Eye (tissue), 1 donor: Measurements from ENCODE around the gene BEST3.
A peak's percentile ranks its signal among the peaks of the same experiment; 100 is the strongest.

Experiments
- DNase-seq: peaks from one replicate; pipeline ENCODE4 v3.0.0-alpha.2; 2015

Gene BEST3

GRCh38 chr12:69698769-69699540 is at the start of gene BEST3:
Gene BEST3, minus strand, starts transcription at chr12:69699303. Its CDS starts 1,505 bp downstream, at chr12:69697798.
- DNase-seq = no peak

- DNase-seq = no peak
Measured at GRCh38 chr12:69744109-69744508, 45.0 kb upstream of the BEST3 start.

DNA sequence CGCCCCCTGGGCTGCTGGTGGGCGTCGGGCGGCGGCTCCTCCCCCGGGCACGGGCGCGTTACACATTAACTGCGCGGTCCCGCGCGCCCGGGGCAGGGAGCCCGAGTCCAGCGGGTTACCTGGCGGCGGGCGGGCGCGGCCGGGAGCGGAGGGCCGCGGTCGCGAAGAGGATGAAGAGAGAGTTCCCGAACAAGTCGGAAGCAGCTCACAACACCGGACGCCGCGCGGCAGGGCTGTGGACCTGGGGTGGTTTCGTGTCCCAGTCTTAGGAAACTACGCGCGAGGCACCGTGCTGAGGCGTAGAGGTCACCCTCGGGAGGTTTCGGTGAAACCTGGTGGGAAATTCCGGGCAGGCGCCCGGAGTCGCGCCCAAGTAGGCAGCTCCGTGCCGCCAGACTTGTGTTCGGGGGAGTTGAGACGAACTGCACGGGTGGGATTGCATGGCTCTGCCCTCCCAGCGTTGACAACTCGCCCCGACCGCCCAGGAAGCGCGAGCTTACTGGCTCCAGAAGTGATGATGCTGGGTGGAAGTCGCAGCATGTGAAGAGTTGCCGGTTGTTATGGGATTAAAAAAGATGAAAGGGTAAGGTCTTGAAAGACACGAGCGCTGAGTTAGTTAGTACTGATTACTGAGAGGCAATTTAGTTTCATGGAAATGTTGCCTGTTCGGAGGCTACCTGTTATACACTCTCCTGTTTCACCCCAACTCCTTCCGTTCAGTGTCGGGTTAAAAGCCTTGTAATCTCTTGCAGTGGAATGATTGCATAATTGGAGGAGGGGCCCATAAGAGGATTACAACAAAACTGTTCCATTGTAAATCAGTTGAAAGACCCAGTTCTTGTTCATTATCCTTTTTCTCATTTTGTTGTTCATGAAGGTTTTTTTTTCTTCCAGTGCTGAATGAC is 40.4 kb upstream of the BEST3 start:
- peak; percentile 87 for DNase-seq

DNA sequence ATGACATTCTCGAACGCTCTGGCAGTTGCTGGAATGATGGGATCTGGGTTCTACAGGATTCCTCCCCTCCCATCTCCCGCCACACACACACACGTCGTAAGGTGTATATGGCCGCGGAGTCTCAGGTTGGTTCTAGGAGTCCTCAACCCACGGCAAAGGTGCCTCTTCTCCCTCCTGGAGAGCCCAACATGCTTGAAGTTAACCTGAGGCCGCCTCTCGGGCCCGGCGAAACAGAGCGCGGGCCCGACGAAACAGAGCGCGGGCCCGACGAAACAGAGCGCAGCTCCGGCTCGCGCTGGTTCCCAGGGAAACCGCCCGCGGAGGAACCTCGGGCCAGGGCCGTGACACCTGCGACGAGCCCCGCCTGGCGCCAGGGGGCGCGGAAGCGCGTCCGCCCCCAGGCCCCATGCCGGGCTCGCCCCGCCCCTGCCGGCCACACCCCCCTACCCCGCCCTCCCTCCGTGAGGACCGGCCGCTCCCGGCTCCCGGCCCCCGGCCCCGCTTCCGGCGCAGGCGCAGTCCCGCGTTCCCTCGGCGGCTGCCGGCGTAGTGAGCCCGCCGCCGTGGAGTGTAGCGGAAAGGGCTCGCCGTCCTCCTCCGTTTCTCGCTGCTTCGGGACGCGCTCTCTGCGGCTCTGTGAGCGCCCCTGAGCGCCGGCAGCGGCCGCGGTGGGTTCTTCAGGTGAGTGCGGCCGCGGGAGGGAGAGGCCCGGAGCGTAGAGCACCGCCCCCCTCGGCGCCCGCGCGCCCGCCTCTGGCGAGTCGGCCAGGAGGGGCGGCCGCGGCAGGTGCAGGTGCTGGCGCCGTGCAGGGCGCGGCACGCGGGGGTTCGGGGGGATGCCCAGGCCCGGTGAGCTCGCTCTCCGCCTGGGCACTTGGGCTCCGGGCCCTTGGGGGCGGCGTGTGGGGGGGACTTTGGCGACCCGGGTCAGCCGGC is 39.5 kb upstream of the BEST3 start, which contains the start of gene RAB3IP:
TSS of gene RAB3IP (plus strand) at position 510 of the 936 bp plus-strand sequence. CDS start 16,549 bp downstream, outside the sequence.
- DNase-seq = peak; percentile 94

DNA sequence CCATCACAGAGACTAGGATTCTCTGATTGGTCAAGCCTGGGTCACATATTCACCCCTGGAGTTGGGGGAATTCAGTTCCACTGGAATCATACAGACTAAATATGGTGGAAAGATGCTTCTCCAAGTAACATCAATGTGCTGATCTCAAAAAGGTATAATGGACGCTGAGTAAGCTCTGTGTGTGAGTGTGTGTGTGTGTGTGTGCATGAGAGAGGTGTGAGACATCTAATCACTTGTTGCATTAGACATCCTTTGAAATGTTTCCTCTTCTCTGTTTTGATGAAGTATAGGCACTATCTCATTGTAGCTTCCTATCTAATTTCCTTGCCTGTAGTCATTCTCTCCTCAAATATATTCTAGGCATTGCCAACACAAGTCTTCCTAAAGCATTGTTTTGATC is 34.5 kb upstream of the BEST3 start:
- DNase-seq = no peak

GRCh38 chr12:69732088-69732487 is 33.0 kb upstream of the BEST3 start:
- no peak for DNase-seq

DNA sequence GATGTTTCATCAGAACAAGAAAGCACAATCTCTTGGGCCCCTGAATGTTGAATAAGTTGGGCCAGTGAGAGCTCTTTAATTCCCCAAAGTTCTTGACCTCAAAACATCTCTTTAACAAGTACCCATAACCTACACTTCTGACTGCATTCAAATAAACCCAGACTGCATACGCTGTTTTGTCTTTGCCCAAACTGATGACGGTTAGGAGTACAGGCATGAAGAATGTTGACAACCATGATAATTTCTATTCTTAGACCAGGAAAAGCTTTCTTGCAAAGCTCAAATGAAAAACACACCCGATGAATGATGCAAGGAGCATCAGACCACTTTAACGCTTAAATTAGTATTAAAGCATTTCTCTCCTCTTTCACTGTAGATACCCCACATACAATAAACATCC is 27.8 kb upstream of the BEST3 start:
- no peak for DNase-seq

DNA sequence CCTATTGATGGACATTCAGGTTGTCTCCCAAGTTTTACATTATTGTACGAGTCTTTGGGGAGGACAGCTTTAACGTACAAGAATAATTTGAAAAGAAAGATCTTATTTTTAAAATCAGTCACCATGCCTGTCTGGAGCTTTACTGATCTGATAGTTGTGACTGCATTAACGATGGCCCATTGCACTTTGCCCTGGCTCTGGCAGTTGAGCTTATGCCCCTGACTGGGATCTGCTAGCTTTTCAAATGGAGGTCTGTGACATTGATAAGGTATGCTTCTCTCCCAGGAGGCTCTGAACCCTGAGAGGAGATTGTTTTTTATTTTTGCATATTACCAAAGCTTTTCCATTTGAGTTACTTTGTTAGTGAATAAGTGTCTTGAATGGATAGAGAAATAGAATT is 21.6 kb upstream of the BEST3 start:
- DNase-seq = no peak

DNA sequence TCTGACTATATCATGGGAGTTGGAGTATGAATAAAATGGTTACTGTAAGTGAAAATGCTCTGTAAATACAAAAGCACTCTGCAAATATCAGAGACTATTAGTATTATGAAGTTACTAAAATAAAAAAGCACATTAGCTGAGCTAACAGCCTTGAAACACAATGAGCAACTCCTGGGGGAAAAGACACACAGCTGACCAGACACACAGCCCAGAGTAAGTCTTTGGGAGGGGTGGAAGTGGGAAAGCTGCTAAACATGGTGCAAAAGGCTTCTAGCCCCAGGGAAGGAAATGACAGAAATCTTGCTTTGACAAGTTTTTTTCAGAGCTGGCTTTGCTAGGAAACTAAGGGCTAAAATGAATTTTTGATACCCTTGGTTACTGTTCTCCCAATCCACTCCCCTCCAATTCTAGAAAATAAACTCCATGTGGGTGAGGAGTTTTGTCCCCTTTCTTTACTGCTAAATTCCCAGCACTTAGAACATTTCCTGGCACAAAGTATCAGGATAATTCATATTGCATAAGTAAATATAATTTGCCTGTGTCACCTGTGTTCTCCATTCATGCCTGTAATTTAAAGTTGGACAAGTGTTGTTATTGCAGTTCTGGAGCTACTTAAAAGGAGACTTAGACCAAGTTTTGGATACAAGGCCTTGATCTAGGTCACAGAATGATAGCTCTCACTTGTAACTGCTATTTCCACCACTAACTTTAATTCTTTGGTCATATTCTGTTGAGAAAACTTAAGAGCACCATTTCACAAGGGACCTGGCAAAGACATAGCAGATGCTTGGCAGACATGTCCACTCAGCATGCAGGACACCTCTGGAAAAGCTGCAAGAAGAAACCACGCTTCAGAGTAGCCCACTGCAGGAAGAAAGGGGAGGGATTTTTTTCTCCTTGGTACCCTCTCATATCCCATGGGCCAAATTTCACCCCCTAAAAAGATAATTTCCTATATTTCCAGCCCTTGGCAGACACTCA is 20.5 kb upstream of the BEST3 start:
- DNase-seq = no peak

GRCh38 chr12:69714542-69714941 is 15.4 kb upstream of the BEST3 start:
- DNase-seq = no peak

- no peak for DNase-seq
Measured at GRCh38 chr12:69712826-69713225, 13.7 kb upstream of the BEST3 start.

DNA sequence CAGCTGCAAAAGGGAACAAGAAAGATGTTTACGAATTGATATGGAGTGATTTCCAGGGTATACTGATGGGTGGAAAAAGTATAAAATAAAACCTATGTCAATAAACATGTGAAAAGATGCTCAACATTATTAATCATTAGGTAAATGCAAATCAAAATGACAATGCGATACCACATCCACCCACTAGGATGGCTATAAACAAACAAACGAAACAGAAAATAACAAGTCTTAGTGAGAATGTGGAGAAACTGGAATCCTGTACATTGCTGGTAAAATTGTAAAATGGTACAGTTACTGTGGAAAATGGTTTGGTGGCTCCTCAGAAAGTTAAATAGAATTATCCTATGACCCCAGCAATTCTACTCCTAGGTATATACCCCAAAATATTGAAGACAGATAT is 9.5 kb upstream of the BEST3 start:
- DNase-seq = no peak

GRCh38 chr12:69704357-69704756 is 5.3 kb upstream of the BEST3 start:
- no peak for DNase-seq

DNA sequence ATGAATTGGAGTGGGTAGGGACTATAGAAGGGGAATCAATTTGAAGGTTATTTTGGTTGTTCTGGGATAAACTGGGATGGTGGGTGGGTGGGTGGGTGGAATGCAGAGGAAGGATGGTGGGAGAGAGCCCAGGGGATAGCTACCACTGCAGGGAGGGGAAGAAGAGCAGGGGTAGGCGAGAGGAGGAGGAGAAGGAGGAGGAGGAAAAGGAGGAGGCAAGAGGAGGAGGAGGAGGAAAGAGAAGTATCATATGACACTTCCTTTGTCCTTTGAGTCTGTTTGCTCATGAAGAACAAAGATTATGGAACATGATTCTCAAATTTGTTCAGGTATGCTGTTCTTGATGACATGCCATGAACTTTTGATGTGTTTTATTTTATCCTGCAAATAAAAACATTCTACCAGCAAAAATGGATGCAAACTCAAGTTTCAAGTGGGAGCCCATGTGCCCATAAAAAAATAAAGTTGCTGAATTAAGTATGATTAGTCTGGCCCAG is 4.1 kb upstream of the BEST3 start:
- no peak for DNase-seq

DNA sequence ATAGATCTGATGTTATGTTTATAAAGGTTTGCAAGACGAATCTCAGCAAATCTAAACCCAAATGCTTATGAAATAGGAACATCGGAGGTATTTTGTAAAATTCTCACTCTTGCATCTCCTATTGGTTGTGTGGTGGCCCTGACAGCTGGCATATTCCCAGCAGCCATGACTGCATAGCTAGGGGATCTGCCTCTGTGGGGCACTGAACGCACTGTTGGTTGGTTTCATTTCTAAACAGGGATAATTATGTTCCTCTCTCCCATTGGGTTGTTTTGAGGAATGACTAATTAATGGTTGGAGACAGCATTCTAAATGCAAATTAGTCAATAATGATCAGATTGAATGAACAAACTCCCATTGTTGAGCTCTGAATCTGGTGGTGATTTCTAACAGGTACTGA is 2.7 kb upstream of the BEST3 start:
- DNase-seq = no peak

GRCh38 chr12:69698054-69698453 is 1.0 kb downstream of the BEST3 start:
- DNase-seq = no peak

DNA sequence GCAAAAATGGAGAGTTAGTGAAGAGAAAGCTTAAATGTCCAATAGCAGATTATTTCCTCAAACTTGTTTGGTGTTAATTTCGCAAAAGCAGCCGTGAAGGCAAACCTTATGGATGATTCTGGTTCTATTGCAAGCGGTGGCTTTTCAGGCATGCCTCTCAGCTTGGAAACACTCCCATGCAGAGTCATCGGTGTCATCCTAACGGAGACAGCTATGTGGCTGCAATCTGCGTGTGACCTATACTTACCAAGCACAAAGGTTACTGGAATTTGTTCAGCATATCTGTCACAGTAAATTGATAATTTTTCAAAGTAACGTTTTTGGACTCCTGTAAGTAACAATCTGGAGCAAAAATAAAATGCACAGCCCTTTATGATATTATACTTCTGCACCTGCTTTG is 5.0 kb downstream of the BEST3 start:
- DNase-seq = no peak

- no peak for DNase-seq
Measured at GRCh38 chr12:69689638-69690037, 9.5 kb downstream of the BEST3 start.

DNA sequence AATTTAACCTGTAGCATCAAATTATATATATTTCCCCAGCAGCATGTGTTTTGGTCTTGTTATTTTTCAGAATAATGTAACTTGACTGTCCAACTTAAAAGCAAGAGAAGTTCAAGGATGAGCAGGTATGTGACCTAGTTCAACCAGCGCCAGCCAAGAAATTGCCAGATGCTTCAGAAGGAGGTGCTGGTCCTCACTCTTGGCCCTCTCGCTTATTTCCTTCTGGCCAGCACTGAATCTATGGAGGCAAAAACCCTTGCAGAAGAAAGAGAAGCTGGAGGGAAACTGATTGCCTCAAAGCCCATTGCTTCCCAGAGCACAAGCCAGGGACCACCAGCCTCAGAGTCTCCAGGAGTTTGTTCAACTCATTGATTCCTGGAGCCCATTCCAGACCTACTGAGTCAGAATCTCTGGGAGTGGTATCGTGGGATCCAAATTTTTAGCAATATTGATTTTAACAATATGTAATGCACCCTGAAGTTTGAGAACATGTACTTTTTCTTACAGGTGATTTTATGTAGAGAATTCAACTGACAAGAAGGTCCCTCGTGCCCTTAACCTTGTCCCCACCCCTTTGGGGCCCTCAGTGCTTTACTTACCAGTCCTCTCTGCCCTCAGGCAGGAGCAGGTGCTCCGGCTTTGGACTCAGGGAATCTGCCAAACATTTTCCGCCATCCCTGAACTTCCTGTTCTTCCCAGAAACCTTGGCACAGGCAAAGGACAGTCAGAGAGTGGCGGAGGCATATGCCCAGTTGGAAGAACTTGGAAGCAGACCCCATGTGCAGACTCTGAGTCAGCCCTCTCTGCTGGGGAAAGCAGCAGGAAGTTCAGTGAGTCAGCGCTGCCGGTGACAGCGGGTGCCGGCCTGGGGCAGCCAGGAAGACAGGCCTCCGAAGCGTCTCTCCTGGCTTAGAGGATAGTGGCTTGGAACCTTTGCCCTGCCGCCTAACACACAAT is 10.4 kb downstream of the BEST3 start:
- DNase-seq = peak; percentile 37

DNA sequence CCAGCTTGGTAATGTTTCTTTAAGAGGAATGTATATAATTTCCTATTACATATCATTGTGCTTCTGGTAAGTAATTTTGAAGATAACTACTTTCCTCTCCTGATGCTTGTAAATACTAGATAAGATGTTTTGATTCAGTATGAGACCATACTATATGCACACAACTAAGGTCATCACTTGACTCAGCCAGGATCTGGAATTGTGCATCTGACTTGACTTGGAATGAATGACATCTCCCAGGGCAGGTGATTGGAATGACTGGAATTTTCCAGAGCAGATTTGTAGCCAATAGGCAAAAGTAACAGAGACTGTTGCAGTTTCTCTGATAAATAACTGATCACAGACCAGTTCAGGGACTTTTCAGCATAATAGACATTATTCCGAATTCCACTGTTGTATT is 11.1 kb downstream of the BEST3 start:
- DNase-seq = no peak
